Eye (tissue), 1 donor: ENCODE measurements around the gene CTNNA3.

Experiments used
- DNase-seq: peaks from one replicate; pipeline ENCODE4 v3.0.0-alpha.2; 2015

Gene CTNNA3

GRCh38 chr10:67306588-67307205 is 389.3 kb downstream of the CTNNA3 start:
- peak; percentile 41 for DNase-seq

DNA sequence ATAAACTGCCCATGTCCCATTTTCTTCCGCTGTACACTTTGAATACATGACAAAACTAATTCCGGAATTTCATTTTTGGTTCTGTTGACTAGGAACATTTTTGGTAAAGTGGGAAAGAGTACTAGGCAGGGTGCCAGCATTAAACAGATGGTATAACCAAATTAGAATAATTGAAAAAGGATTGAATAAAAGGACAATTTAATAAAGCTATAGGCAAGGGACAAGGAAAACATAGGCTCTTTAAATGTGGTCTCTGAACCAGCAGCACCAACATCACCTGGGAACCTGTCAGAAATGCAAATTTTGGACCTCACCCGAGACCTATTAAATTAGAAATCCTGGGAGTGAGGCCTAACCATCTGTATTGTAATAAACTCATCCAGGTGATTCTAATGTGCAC is 393.3 kb downstream of the CTNNA3 start:
- no peak for DNase-seq

DNA sequence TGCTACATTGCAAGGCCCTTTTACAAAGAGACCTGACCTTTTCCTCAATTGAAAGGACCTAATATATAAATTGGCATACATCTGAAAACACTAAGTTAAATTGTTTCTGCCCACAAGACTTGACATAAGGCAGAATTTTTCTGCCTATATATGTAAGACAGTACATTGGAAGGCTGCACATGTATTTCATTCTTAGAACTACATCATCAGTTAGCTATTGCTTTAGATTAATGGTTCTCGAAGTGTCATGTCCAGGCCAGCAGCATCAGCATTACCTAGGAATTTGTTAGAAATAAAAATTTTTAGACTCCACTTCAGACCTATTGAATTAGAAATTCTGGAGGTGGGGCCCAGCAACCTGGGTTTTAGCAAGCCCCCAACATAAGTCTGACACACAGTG is 396.2 kb downstream of the CTNNA3 start:
- no peak for DNase-seq

- DNase-seq = no peak
These were observed 398.3 kb downstream of the CTNNA3 start for GRCh38 chr10:67297637-67298181.

DNA sequence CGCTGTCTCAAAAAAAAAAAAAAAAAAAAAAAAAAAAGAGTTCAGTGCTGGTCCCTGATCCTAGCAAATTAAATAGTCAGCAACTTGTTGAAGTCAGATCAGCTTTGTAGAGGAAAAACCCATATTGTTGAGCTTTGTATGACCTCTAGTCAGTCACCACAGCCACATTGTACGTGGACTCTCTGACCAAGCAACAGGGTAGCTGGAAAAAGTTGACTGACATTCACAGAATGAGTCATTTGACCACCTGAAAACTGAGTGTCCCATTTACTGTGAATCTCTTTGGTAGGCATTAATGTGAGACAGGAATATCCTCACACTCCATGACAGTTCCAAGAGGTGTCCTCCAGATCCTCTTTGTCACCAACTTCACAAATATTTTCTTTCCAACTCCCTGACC is 399.1 kb downstream of the CTNNA3 start:
- no peak for DNase-seq

DNA sequence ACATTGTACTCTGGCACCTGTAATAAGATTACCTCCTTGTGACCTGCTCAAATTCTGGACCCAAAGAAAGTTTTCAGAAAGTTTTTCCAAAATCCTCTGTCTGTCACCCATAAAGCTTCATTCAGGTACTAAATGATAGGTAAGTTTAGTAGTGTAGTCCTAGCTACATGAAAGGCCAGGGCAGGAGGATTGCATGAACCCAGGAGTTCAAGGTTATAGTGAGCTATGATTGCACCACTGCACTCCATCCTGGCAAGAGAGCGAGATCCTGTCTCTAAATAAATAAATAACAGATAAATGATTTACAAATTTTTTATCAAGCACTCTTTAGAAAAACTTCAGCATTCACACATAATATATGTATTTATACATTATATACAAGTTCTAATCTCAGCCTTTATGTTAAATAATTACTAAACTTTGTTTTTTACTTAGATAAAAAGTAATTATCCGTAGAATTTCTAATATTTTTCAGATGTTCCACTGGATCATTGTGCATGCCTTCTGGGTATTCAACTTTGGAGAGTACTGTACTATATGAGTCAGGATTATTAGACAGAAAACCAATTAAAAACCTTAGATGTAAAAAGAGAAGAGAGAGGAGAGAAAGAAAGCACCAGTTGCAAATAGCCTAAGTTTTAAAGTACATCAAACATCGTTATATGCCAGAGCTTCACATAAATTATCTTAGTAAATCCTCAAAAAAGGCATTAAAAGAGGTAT is 407.1 kb downstream of the CTNNA3 start:
- DNase-seq = no peak

DNA sequence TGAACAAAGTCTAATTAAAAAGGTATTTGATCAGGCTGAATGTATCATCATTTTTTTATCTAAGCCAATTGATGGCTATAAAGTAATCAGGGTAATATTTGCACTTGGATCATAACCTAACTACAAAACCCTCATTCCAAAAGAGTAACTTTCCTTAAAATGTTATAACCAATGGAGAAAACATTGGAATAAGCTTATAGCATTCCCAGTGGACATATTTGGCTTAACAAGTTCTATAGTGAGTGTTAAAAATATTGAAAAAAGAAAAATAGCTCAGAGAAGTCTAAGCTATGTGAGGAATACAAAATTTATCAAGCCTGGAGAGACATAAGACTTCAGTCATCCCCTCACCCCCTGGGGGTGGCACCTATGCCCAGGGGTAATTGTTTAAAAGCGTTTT is 411.4 kb downstream of the CTNNA3 start:
- DNase-seq = no peak

DNA sequence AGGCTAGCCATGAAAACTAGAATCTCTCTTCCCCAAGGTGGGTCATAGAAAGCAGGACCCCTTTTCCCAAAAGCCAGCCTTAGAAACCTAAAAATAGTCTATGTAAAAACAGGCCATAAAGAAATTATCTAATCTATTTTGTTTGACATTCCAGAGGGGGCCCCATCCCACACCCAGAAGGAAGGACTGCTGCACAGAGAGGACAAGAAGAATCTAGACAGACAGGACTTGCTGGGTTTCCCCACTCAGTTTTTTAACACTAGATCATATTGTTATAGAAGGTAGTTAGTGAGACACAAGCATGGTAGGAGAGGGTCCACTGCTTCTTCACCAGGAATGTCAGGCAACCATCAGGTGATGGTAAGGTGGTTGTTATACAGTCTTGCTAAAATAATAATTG is 413.1 kb downstream of the CTNNA3 start:
- DNase-seq = no peak

DNA sequence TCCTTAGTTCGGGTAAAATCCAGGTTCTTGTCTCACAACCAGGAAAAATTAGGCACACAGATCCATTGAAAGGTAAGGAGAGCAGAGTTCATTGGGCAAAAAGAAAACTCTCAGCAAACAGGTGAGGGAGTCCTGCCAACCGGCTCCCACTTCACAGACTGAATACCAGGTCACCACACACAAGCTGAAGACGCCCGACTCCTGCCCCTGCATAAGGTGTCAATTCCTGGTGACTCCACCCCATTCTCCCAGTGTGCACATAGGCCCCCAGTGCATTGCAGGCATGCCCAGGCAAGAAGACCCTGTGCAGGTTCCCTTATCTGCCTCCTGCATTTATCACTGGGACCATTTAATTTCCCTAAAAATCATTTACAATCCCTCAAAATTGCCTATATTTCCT is 415.6 kb downstream of the CTNNA3 start:
- no peak for DNase-seq

DNA sequence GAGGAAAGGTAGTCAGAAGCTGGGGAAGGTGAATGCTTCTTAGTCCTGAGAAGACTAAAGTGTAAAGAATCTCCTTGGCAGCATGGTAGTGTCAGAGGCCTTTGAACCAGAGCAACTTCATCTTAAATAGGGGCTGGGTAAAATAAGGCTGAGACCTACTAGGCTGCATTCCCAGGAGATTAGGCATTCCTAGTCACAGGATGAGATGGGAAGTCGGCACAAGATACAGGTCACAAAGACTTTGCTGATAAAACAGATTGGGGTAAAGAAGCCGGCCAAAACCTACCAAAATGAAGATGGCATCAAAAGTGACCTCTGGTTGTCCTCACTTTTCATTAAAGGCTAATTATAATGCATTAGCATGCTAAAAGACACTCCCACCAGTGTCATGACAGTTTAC is 418.6 kb downstream of the CTNNA3 start:
- no peak for DNase-seq

DNA sequence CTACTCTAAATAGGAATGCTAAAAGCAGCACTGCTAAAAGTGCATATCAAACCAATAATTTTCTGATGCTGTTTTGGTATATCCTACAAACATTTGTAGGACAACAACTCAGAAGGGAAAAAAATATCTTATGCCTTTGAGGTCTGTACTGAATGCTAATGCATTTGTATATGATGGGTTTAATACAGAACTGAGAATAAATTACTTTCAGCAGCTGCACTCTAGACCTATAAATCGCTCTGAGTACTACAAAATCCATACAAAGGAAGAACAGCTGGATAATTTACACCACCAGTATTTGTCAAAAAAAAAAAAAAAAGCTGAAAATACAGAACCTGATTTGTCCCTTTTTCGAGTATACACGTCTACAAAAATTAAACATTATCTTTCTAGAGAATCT is 426.2 kb downstream of the CTNNA3 start:
- no peak for DNase-seq

DNA sequence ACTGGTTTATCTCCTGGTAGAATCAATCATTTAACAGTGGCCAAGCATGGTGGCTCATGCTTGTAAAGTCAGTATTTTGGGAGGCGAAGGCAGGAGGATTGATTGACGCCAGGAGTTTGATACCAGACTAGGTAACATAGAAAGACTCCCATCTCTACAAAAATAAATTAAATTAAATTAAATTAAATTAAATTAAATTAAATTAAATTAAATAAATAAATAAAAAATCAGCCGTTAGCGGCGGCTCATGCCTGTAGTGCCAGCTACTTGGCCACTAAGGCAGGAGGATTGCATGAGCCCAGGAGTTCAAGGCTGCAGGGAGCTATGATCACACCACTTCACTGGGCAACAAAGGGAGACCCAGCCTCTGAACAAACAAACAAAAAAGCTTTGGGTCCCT is 427.8 kb downstream of the CTNNA3 start:
- no peak for DNase-seq

- no peak for DNase-seq
These were observed 433.3 kb downstream of the CTNNA3 start for GRCh38 chr10:67262675-67263074.

GRCh38 chr10:67261300-67261797 is 434.6 kb downstream of the CTNNA3 start:
- DNase-seq = no peak

- no peak for DNase-seq
These were observed 436.6 kb downstream of the CTNNA3 start for GRCh38 chr10:67259319-67259929.

GRCh38 chr10:67257427-67258144 is 438.4 kb downstream of the CTNNA3 start:
- no peak for DNase-seq

GRCh38 chr10:67257018-67257417 is 439.0 kb downstream of the CTNNA3 start:
- DNase-seq = no peak

DNA sequence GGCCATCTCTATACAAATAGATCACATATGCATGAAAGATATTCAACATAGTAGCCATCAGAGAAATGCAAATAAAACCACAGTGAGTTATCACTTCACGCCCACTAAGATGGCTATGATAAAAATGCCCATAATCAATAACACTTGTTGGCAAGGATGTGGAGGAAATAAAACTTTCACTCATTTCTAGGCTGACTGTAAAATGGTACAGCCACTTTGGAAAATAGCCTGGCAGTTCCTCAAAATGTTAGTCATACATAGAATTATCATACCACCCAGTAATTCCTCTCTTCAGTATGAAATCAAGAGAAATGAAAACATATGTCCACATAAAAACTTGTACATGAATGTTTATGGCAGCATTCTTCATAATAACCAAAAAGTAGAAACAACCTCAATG is 445.3 kb downstream of the CTNNA3 start:
- DNase-seq = peak; percentile 56

GRCh38 chr10:67246066-67246555 is 449.9 kb downstream of the CTNNA3 start:
- DNase-seq = no peak

DNA sequence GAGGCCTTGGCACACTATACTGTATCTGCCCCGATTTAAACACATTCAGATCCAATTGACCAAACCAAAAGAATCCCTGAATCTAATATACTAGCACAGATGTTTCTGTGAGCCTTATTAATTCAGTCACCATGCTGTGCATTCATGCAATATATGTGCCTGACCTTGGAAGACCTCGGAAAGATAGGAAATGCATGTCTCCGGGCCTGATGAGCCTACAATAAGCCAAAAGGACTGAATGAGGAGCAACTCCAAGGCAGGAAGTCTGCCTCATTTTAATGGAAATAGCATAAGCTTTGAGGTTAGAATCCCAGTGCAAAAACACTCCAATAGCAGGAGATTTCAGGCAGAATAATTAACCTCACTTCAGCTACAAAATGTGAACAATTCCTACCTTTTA is 453.5 kb downstream of the CTNNA3 start:
- DNase-seq = peak; percentile 65

- DNase-seq = no peak
These were observed 454.5 kb downstream of the CTNNA3 start for GRCh38 chr10:67241451-67241850.

DNA sequence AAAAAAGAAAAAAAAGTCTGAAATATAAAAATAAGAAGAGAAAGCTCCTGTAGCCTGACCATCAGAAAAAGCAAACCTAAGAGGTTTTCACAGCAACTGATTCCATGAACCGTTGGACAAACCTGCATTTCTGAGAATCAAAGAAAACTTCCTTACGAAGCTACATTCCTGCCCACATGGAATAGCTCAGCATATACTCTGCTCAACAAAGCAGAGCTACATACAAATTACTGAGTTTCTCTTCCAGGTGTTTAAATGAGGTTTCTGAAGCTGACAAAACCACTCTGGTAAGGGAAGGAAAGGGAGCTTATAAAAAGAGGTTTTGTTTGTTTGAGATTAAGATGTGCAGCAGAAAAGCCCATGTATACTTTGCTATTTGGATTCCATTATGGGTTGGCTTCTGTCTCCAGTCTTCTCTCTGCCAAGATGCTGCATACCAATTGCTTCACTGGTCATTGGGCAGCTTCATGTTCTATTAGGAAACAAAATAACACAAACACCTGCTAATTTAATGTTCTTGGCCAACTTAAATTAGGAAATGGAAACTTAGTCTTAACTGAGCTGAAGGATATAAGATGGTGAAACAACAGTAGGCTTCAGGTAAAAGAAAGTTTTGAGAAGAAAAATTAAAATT is 456.0 kb downstream of the CTNNA3 start:
- DNase-seq = no peak
